Measurements from ENCODE around the gene KRT39. TPM values are rescaled to one million over a fixed set of nuclear protein-coding genes. Genes with fewer than 3 reads are reported as not detected.
A peak's percentile ranks its signal among the peaks of the same experiment; 100 is the strongest.

KRT39 gene
- total RNA-seq, 1 experiment from 2014 or later: not detected

DNA sequence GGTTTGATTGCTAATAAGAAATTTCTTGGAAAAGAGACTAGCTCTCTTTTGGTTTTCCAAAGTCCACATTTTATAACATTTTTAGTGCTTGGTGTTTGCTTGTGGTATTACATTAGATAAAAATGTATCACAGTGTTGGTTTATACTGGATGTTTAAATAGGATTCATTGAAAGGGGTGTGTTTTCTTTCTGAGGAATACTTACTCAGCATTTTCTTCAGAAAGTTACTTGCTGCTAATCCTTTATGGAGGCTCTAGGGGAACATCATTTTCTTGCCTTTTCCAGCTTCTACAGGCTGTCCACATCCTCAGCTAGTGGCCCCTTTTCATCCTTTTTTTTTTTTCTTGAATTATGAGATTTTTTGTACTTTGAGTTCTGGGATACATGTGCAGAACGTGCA, 834 bp upstream of the KRT39 start:
- POLR2A ChIA-PET: interaction anchor here (0.6 kb wide), 1 partner anchor 261 kb away, joined by 3 read pairs; no protein-coding TSS in a partner anchor
- no peak overlapping the region for H3K27ac ChIP-seq (ENCODE audit: low read length)
- H3K27me3 ChIP-seq (ENCODE audit: control insufficient read depth, insufficient read depth, low read length): no peaks in the 10 kb centered on the region
- TF ChIP-seq, protein P1, sequence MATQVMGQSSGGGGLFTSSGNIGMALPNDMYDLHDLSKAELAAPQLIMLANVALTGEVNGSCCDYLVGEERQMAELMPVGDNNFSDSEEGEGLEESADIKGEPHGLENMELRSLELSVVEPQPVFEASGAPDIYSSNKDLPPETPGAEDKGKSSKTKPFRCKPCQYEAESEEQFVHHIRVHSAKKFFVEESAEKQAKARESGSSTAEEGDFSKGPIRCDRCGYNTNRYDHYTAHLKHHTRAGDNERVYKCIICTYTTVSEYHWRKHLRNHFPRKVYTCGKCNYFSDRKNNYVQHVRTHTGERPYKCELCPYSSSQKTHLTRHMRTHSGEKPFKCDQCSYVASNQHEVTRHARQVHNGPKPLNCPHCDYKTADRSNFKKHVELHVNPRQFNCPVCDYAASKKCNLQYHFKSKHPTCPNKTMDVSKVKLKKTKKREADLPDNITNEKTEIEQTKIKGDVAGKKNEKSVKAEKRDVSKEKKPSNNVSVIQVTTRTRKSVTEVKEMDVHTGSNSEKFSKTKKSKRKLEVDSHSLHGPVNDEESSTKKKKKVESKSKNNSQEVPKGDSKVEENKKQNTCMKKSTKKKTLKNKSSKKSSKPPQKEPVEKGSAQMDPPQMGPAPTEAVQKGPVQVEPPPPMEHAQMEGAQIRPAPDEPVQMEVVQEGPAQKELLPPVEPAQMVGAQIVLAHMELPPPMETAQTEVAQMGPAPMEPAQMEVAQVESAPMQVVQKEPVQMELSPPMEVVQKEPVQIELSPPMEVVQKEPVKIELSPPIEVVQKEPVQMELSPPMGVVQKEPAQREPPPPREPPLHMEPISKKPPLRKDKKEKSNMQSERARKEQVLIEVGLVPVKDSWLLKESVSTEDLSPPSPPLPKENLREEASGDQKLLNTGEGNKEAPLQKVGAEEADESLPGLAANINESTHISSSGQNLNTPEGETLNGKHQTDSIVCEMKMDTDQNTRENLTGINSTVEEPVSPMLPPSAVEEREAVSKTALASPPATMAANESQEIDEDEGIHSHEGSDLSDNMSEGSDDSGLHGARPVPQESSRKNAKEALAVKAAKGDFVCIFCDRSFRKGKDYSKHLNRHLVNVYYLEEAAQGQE (IDR thresholded peaks at IDR 0.05; ENCODE audit: insufficient read depth in 1 of 2, low read depth in 2 of 2, low read length in 1 of 2): no peak
- no peak for TF ChIP-seq POLR2AphosphoS5 (IDR thresholded peaks at IDR 0.05; ENCODE audit: low read depth, low read length)
- no peak for TF ChIP-seq TCF7L2 (IDR thresholded peaks at IDR 0.05; ENCODE audit: low read depth, low read length)
- TF ChIP-seq, protein P2, sequence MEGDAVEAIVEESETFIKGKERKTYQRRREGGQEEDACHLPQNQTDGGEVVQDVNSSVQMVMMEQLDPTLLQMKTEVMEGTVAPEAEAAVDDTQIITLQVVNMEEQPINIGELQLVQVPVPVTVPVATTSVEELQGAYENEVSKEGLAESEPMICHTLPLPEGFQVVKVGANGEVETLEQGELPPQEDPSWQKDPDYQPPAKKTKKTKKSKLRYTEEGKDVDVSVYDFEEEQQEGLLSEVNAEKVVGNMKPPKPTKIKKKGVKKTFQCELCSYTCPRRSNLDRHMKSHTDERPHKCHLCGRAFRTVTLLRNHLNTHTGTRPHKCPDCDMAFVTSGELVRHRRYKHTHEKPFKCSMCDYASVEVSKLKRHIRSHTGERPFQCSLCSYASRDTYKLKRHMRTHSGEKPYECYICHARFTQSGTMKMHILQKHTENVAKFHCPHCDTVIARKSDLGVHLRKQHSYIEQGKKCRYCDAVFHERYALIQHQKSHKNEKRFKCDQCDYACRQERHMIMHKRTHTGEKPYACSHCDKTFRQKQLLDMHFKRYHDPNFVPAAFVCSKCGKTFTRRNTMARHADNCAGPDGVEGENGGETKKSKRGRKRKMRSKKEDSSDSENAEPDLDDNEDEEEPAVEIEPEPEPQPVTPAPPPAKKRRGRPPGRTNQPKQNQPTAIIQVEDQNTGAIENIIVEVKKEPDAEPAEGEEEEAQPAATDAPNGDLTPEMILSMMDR (IDR thresholded peaks at IDR 0.05): no peak
- no peak for TF ChIP-seq SIN3A (IDR thresholded peaks at IDR 0.05; ENCODE audit: borderline replicate concordance, insufficient read depth, low read depth, low read length)
- no peaks in the 10 kb centered on the region for H3K9me3 ChIP-seq (ENCODE audit: control insufficient read depth, insufficient read depth, low read depth, low read length)
- no peak overlapping the region for H3K4me3 ChIP-seq (ENCODE audit: low read depth in 2 of 2, low read length in 2 of 2)
- ATAC-seq (no peak), DNase-seq (ENCODE audit: low read depth, low spot score) (no peak)
- H3K4me1 ChIP-seq (ENCODE audit: control insufficient read depth, insufficient read depth, low read length): no peaks in the 10 kb centered on the region
- no peaks in the 10 kb centered on the region for H3K36me3 ChIP-seq (ENCODE audit: control insufficient read depth, insufficient read depth, low read length)
- intact Hi-C loops (cut with micrococcal nuclease; ENCODE audit: unreplicated experiment): no loop called here
- BruUV-seq (replicated peaks): no TSS peak
- in situ Hi-C loops (cut with HindIII; ENCODE audit: low pct_unique_long_range_greater_than_20kb, low sequenced_read_pairs): no loop called here
- CTCF ChIA-PET: no interaction called here

DNA sequence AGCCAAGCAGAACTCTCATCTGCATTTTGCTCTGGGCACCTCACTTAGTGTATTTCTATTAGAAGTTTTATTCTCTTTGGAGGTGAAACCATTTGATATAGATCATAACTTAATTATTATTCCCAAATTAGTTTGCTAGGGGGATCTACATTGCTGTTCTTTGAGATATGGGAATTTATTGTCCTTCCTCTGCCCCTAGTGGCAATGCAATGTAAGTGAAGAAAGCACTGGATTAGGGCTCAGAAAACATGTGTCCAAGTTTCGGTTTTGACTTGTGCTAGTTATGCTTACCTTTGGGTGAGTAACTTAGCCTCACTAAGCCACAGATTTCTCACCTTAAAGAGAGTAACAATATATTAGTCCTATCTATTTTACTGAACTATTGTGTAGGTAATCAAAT, 2.9 kb downstream of the KRT39 start:
- POLR2A ChIA-PET: no interaction called here
- H3K36me3 ChIP-seq (ENCODE audit: control insufficient read depth, insufficient read depth, low read length): no peaks in the 10 kb centered on the region
- TF ChIP-seq SIN3A (IDR thresholded peaks at IDR 0.05; ENCODE audit: borderline replicate concordance, insufficient read depth, low read depth, low read length) (no peak), TCF7L2 (IDR thresholded peaks at IDR 0.05; ENCODE audit: low read depth, low read length) (no peak), POLR2AphosphoS5 (IDR thresholded peaks at IDR 0.05; ENCODE audit: low read depth, low read length) (no peak)
- TF ChIP-seq, protein P1 (IDR thresholded peaks at IDR 0.05; ENCODE audit: insufficient read depth in 1 of 2, low read depth in 2 of 2, low read length in 1 of 2): no peak
- TF ChIP-seq, protein P2 (IDR thresholded peaks at IDR 0.05): peak; percentile 60; the same call in 1 of the 2 replicates
- intact Hi-C loops (cut with micrococcal nuclease; ENCODE audit: unreplicated experiment) (no loop called here), in situ Hi-C loops (cut with HindIII; ENCODE audit: low pct_unique_long_range_greater_than_20kb, low sequenced_read_pairs) (no loop called here)
- no peak overlapping the region for H3K4me3 ChIP-seq (ENCODE audit: low read depth in 2 of 2, low read length in 2 of 2)
- no peaks in the 10 kb centered on the region for H3K9me3 ChIP-seq (ENCODE audit: control insufficient read depth, insufficient read depth, low read depth, low read length)
- BruUV-seq (replicated peaks): no TSS peak
- H3K27me3 ChIP-seq (ENCODE audit: control insufficient read depth, insufficient read depth, low read length): no peaks in the 10 kb centered on the region
- H3K4me1 ChIP-seq (ENCODE audit: control insufficient read depth, insufficient read depth, low read length): no peaks in the 10 kb centered on the region
- CTCF ChIA-PET: interaction anchor here (0.6 kb wide), 1 partner anchor 18 kb away, joined by 3 read pairs; no protein-coding TSS in a partner anchor
- H3K27ac ChIP-seq (ENCODE audit: low read length): no peak overlapping the region
- ATAC-seq (no peak), DNase-seq (ENCODE audit: low read depth, low spot score) (no peak)
